SK-N-SH treated with all-trans-retinoic acid at 6 μM for 48 hours (cell line): Measurements from ENCODE around the gene CNOT9.

Experiments
- ATAC-seq: fragments of 200-7000 bp; cut with Tn5 transposase; 3 replicates; pipeline ENCODE4 v1.9.1; 2020; ENCODE audit warnings: mild to moderate bottlenecking, moderate library complexity
- BACH2 ChIP-seq: fragments of 250-450 bp; sonication (Bioruptor Pico); IDR thresholded peaks from 2 replicates; pipeline ENCODE4 v1.9.0; 2021; ENCODE audit warnings: mild to moderate bottlenecking, borderline replicate concordance
- CREB5 ChIP-seq: fragments of 250-450 bp; sonication (Bioruptor Pico); IDR thresholded peaks from 2 replicates; pipeline ENCODE4 v1.5.1; 2020; ENCODE audit warnings: low read depth, mild to moderate bottlenecking, moderate library complexity
- CSDC2 ChIP-seq: fragments of 250-450 bp; sonication (Bioruptor Pico); IDR thresholded peaks from 2 replicates; pipeline ENCODE4 v1.5.0; 2020; ENCODE audit warnings: mild to moderate bottlenecking, moderate library complexity
- CSRNP3 ChIP-seq: fragments of 250-450 bp; sonication (Bioruptor Pico); IDR thresholded peaks from 2 replicates; pipeline ENCODE4 v1.5.1; 2021; ENCODE audit warnings: mild to moderate bottlenecking, moderate library complexity
- GLIS3 ChIP-seq: fragments of 250-450 bp; sonication (Bioruptor Pico); IDR thresholded peaks from 2 replicates; pipeline ENCODE4 v1.5.0; 2020; ENCODE audit warnings: mild to moderate bottlenecking, moderate library complexity
- PATZ1 ChIP-seq: fragments of 250-450 bp; sonication (Bioruptor Pico); IDR thresholded peaks from 2 replicates; pipeline ENCODE4 v1.8.0; 2020; ENCODE audit warnings: mild to moderate bottlenecking, moderate library complexity, borderline replicate concordance
- POU6F1 ChIP-seq: fragments of 250-450 bp; sonication (Bioruptor Pico); IDR thresholded peaks from 2 replicates; pipeline ENCODE4 v1.8.0; 2021; ENCODE audit warnings: low read depth, mild to moderate bottlenecking, moderate library complexity, borderline replicate concordance
- PPARA ChIP-seq: fragments of 250-450 bp; sonication (Bioruptor Pico); IDR thresholded peaks from 2 replicates; pipeline ENCODE4 v1.5.0; 2020; ENCODE audit warnings: mild to moderate bottlenecking, borderline replicate concordance
- RARB ChIP-seq: fragments of 250-450 bp; sonication (Bioruptor Pico); IDR thresholded peaks from 2 replicates; pipeline ENCODE4 v1.8.0; 2021; ENCODE audit warnings: mild to moderate bottlenecking, moderate library complexity
- SNAI2 ChIP-seq: fragments of 250-450 bp; sonication (Bioruptor Pico); IDR thresholded peaks from 2 replicates; pipeline ENCODE4 v1.5.0; 2020; ENCODE audit warnings: mild to moderate bottlenecking, moderate library complexity
- TCF4 ChIP-seq: fragments of 250-450 bp; sonication (Bioruptor Pico); IDR thresholded peaks from 2 replicates; pipeline ENCODE4 v1.8.0; 2021; ENCODE audit warnings: mild to moderate bottlenecking, moderate library complexity, borderline replicate concordance
- TOX ChIP-seq: fragments of 250-450 bp; sonication (Bioruptor Pico); IDR thresholded peaks from 2 replicates; pipeline ENCODE4 v1.8.0; 2021; ENCODE audit warnings: mild to moderate bottlenecking, moderate library complexity, borderline replicate concordance
- TSHZ2 ChIP-seq: fragments of 250-450 bp; sonication (Bioruptor Pico); IDR thresholded peaks from 2 replicates; pipeline ENCODE4 v1.5.0; 2020; ENCODE audit warnings: mild to moderate bottlenecking, moderate library complexity
- ZNF565 ChIP-seq: fragments of 450-650 bp; formaldehyde crosslinking; conservative IDR thresholded peaks from 2 replicates; pipeline ENCODE4 v1.5.0; 2020; ENCODE audit warnings: low read depth, mild to moderate bottlenecking, moderate library complexity
- ZNF70 ChIP-seq: fragments of 450-650 bp; formaldehyde crosslinking; IDR thresholded peaks from 2 replicates; pipeline ENCODE4 v1.5.0; 2020; ENCODE audit warnings: mild to moderate bottlenecking, moderate library complexity
- ZNF8 ChIP-seq: fragments of 450-650 bp; formaldehyde crosslinking; IDR thresholded peaks from 2 replicates; pipeline ENCODE4 v1.5.0; 2020; ENCODE audit warnings: mild to moderate bottlenecking, moderate library complexity

The CNOT9 gene

GRCh38 chr2:218585541-218585940 lies 16.9 kb downstream of the CNOT9 start:
- no peak for ATAC-seq

GRCh38 chr2:218605432-218605831 lies 36.8 kb downstream of the CNOT9 start:
- peak; percentile 42 for ATAC-seq
- TF ChIP-seq BACH2 (CRISPR knock-in tag) = no peak
- no peak for TF ChIP-seq POU6F1 (CRISPR knock-in tag)
- no peak for TF ChIP-seq ZNF70 (CRISPR knock-in tag)
- no peak for TF ChIP-seq PATZ1 (CRISPR knock-in tag)
- TF ChIP-seq RARB (CRISPR knock-in tag) = 0 out of 2 replicates have a peak, but pooled peaks have one; percentile 26
- TF ChIP-seq ZNF8 (CRISPR knock-in tag) = no peak
- TF ChIP-seq PPARA = no peak

More at GRCh38 chr2:218585541-218585940, 16.9 kb downstream of the CNOT9 start:
- TF ChIP-seq CREB5 (CRISPR knock-in tag) (no peak), CSDC2 (CRISPR knock-in tag) (no peak), ZNF565 (no peak), ZNF8 (CRISPR knock-in tag) (no peak), TSHZ2 (CRISPR knock-in tag) (no peak), TOX (CRISPR knock-in tag) (no peak), CSRNP3 (CRISPR knock-in tag) (no peak), POU6F1 (CRISPR knock-in tag) (no peak), PPARA (no peak), SNAI2 (CRISPR knock-in tag) (no peak), PATZ1 (CRISPR knock-in tag) (no peak), GLIS3 (CRISPR knock-in tag) (no peak), TCF4 (CRISPR knock-in tag) (no peak)
